ENCODE data around the gene ATAD5.
"Not testable (repeated sequence)": the region's sequence is repeated elsewhere in the genome, so short reads cannot be mapped to it uniquely, and the experiment has no call there.

The ATAD5 gene

DNA sequence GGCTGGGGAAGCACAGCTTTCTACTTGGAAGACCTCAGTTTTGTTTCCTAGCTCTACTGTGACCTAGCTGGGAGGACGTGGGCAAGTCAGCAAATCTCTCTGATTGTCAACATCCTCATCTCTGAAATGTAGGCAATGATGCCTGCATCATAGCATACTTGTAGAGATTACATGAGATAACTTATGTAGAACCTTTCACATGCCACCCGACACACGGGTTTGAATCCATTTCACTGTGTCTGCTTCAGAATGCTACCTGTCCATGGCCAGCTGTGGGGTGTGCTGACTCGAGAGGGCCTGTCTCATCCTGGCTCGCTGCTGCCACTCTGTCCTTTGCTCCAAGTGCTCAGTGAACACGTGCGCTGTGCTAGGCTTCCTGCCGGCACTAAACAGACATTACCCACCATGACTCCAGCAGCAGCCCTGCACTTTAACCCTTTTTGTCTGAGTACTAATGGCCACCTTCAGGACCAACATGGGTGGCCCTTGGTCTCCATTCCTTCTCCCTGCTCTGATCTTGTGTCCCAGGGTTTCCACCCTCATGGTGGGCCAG lies 97.4 kb downstream of the ATAD5 start:
- Histone ChIP-seq H3K4me3 (ENCODE audit: low read depth, low read length) (no peak overlapping the region), H3K27ac (ENCODE audit: low read depth, low read length) (no peak overlapping the region), H3K9me3 (ENCODE audit: control insufficient read depth, insufficient read depth, low read length) (no peaks in the 10 kb centered on the region), H3K36me3 (ENCODE audit: control insufficient read depth, insufficient read depth, low read length) (no peaks in the 10 kb centered on the region), H3K4me1 (ENCODE audit: control insufficient read depth, insufficient read depth, low read length) (no peaks in the 10 kb centered on the region), H3K9ac (ENCODE audit: low read depth, low read length) (no peak overlapping the region), H3K27me3 (ENCODE audit: control insufficient read depth, insufficient read depth, low read length) (peaks cover 6% of the 10 kb centered on the region)

GRCh38 chr17:30929861-30930260 lies 98.1 kb downstream of the ATAD5 start:
- H3K27ac ChIP-seq (ENCODE audit: low read depth, low read length); H3K9ac ChIP-seq (ENCODE audit: low read depth, low read length); H3K4me1 ChIP-seq (ENCODE audit: control insufficient read depth, insufficient read depth, low read length); H3K27me3 ChIP-seq (ENCODE audit: control insufficient read depth, insufficient read depth, low read length); H3K9me3 ChIP-seq (ENCODE audit: control insufficient read depth, insufficient read depth, low read length); H3K36me3 ChIP-seq (ENCODE audit: control insufficient read depth, insufficient read depth, low read length); H3K4me3 ChIP-seq (ENCODE audit: low read depth, low read length): not testable (repeated sequence)

- no peak overlapping the region for H3K27ac ChIP-seq (ENCODE audit: low read depth, low read length)
- no peaks in the 10 kb centered on the region; the same call in 1 of the 2 replicates for H3K27me3 ChIP-seq (ENCODE audit: control insufficient read depth, insufficient read depth, low read length)
- no peaks in the 10 kb centered on the region for H3K36me3 ChIP-seq (ENCODE audit: control insufficient read depth, insufficient read depth, low read length)
- no peak overlapping the region for H3K9ac ChIP-seq (ENCODE audit: low read depth, low read length)
- no peaks in the 10 kb centered on the region for H3K9me3 ChIP-seq (ENCODE audit: control insufficient read depth, insufficient read depth, low read length)
- no peak overlapping the region for H3K4me3 ChIP-seq (ENCODE audit: low read depth, low read length)
- H3K4me1 ChIP-seq (ENCODE audit: control insufficient read depth, insufficient read depth, low read length), result no peaks in the 10 kb centered on the region
These were observed 98.7 kb downstream of the ATAD5 start for GRCh38 chr17:30930495-30930894.

GRCh38 chr17:30931582-30931981 lies 99.8 kb downstream of the ATAD5 start:
- not testable (repeated sequence) for H3K4me3 ChIP-seq (ENCODE audit: low read depth, low read length); H3K27me3 ChIP-seq (ENCODE audit: control insufficient read depth, insufficient read depth, low read length); H3K9ac ChIP-seq (ENCODE audit: low read depth, low read length); H3K9me3 ChIP-seq (ENCODE audit: control insufficient read depth, insufficient read depth, low read length); H3K4me1 ChIP-seq (ENCODE audit: control insufficient read depth, insufficient read depth, low read length); H3K36me3 ChIP-seq (ENCODE audit: control insufficient read depth, insufficient read depth, low read length); H3K27ac ChIP-seq (ENCODE audit: low read depth, low read length)

DNA sequence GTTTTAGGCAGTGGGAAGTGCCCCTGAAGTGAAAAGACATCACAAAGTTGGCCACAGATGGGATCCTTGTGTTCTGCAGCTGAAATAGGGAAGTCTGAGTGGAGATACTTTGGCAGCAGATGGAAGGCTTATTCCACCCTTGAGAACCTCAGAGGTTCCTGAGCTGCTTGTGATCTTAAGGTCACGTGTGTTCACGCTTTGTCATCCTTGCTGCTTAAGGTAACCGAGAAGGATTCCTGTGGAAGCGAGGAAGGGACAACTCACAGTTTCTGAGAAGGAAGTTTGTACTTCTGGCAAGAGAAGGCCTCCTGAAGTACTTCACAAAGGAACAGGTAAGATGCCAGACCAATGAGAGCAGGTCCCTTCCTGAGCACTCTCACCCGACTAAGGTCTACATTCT lies 102.2 kb downstream of the ATAD5 start:
- Histone ChIP-seq H3K9me3 (ENCODE audit: control insufficient read depth, insufficient read depth, low read length) (no peaks in the 10 kb centered on the region), H3K4me3 (ENCODE audit: low read depth, low read length) (no peak overlapping the region), H3K36me3 (ENCODE audit: control insufficient read depth, insufficient read depth, low read length) (no peaks in the 10 kb centered on the region), H3K27ac (ENCODE audit: low read depth, low read length) (no peak overlapping the region), H3K27me3 (ENCODE audit: control insufficient read depth, insufficient read depth, low read length) (no peaks in the 10 kb centered on the region; the same call in 1 of the 2 replicates), H3K4me1 (ENCODE audit: control insufficient read depth, insufficient read depth, low read length) (no peaks in the 10 kb centered on the region), H3K9ac (ENCODE audit: low read depth, low read length) (no peak overlapping the region)

GRCh38 chr17:30939051-30939689 lies 107.4 kb downstream of the ATAD5 start:
- H3K4me1 ChIP-seq (ENCODE audit: control insufficient read depth, insufficient read depth, low read length), result no peaks in the 10 kb centered on the region
- no peaks in the 10 kb centered on the region for H3K27me3 ChIP-seq (ENCODE audit: control insufficient read depth, insufficient read depth, low read length)
- no peak overlapping the region for H3K27ac ChIP-seq (ENCODE audit: low read depth, low read length)
- no peaks in the 10 kb centered on the region for H3K9me3 ChIP-seq (ENCODE audit: control insufficient read depth, insufficient read depth, low read length)
- H3K9ac ChIP-seq (ENCODE audit: low read depth, low read length), result no peak overlapping the region
- no peaks in the 10 kb centered on the region for H3K36me3 ChIP-seq (ENCODE audit: control insufficient read depth, insufficient read depth, low read length)
- no peak overlapping the region for H3K4me3 ChIP-seq (ENCODE audit: low read depth, low read length)

- H3K9ac ChIP-seq (ENCODE audit: low read depth, low read length), result no peak overlapping the region
- H3K4me3 ChIP-seq (ENCODE audit: low read depth, low read length), result no peak overlapping the region
- H3K27me3 ChIP-seq (ENCODE audit: control insufficient read depth, insufficient read depth, low read length), result no peaks in the 10 kb centered on the region
- no peaks in the 10 kb centered on the region for H3K9me3 ChIP-seq (ENCODE audit: control insufficient read depth, insufficient read depth, low read length)
- H3K4me1 ChIP-seq (ENCODE audit: control insufficient read depth, insufficient read depth, low read length), result no peaks in the 10 kb centered on the region
- no peak overlapping the region for H3K27ac ChIP-seq (ENCODE audit: low read depth, low read length)
- H3K36me3 ChIP-seq (ENCODE audit: control insufficient read depth, insufficient read depth, low read length), result no peaks in the 10 kb centered on the region
These were observed 110.7 kb downstream of the ATAD5 start for GRCh38 chr17:30942308-30943079.
